Germinal center (tissue), 1 donor: Measurements from ENCODE around the gene RYR2.

Experiments used
- DNase-seq: peaks from one replicate; pipeline ENCODE4 v3.0.0; 2012; ENCODE audit warnings: mixed read lengths, low spot score

The RYR2 gene

DNA sequence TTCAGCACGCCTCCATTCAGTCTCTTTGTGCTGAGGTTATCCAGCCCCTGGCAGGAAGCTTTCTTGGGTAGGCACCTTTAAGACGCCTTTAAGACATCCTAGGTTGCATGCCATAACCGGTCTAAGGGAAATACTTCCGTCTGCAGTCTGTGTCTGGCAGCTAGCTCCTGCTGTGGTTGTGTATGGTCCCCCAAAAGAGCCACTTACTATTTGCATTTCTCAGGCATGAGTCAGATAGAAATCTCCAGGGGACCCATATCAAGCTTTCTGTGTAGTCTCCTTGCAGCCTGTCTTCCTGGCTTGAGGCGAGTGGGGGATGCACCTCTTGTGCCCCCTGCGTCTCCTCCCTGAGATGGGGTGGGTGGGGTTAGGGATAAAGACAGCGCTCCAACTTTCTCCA is 10.0 kb upstream of the RYR2 start:
- no peak for DNase-seq

DNA sequence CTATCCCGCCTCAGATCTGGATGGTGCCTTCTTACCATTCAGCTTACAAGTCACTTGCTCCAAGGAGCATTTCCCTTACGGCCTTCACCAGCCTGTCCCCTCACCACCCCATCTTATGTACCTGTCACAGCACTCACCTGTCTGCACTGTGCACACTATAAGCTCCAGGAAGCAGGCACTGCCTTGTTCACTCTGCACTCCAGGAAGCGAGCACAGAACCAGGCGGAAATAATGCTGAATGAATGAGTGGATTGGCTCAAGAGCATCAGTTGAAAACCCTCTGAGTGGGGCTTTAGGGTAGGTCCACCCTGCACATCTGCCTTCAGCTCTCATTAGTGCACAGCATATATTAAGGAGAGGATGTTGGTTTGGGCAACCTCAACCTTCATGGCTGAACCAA is 8.9 kb upstream of the RYR2 start:
- no peak for DNase-seq

DNA sequence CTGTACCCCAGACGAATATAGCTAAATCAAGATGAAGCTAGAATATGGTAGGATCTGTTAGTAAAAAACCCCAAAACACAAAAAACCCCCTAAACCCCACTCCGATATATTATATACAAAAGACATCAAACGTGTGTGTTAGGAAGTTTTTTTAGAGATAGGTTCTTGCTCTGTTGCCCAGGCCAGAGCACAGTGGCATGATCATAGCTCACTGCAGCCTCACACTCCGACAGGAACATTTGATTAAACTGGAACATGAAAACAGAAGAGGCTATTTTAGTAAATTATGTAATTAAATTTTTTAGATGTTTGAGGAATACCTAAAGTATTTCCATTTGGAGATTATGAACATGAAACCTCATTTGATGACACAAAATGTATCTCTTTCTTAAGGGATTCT is 8.2 kb upstream of the RYR2 start:
- DNase-seq: no peak

DNA sequence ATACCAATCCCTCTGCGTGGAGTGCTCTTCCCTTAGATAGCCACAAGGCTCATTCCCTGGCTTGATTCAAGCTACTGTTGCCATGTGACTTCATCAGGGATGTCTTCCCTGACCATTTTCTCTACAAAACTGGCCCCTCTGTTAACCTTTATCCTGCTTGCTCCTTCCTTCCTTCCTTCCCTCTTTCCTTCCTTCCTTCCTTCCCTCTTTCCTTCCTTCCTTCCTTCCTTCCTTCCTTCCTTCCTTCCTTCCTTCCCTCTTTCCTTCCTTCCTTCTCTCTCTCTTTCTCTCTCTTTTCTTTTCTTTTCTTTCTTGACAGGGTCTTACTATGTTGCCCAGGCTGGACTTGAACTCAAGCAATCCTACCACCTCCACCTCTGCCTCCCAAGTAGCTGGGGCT is 6.2 kb upstream of the RYR2 start:
- DNase-seq: no peak

DNA sequence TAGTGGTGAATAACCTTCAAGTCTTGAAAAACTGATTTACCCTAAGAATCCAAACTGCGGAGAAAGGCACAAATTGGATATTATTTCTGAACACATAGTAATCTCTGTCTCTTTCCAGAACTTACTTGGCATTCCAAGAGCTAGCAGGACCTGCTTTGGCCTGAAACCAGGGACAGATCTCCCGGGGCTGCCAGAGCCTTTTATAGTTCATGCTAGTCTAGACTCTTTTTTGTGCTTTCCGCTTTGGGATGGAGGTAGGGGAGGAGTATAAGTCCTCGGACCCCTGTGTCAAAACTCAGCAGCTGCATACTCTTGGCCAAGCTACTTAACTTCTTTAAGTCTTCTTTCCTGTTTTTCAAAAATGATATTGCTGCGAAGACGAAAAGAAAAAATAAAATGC is 3.8 kb upstream of the RYR2 start:
- DNase-seq: no peak

DNA sequence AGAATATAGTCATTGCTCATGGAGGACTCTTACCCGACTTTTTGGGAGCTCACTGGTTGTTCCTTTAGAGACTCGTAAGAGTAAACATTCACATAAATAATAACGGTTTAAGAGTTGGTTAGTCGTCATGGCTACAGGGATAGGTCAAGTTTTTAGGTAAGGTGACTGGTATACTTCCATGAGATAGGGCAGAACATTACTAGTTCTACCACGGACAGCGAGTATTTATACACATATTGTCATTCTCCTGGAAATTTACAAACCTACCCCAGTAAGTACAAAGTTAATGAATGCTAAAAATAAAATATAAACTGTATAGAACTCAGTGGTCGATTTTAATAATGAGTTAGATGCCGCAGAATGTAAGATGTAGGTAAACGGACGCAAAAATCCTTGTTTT is 1.2 kb upstream of the RYR2 start:
- DNase-seq: no peak

DNA sequence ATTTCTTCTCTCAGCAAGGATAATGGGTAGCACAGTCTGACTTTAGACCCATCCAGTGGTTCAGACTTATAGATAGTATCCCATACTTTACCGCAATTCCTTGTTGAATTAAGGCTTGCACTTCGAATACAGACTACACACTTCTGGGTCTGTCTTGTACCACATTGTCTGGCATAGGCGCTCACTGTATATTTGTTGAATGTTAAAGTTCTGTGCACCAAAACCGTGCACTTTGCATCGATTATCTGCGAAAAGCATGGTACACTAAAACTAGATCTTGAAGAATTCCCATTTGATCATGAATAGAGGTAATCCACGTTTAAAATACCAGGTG is 556 bp upstream of the RYR2 start:
- DNase-seq: no peak

DNA sequence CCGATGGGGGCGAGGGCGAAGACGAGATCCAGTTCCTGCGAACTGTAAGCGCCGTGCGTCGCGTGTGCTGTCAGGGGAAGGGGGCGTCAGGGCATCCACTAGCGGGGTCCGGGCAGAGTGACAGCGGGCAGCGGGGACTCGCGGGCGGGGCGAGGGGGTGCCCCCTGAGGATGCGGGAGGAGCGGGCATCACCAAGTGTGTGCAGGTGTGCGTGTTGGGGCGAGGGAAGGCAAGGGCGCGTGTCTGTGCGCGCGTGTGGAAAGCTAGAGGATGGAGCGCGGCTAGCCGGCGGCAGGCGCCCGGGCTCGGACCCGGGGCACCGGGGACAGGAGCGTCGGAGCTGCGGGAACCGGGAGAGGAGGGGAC is 525 bp downstream of the RYR2 start:
- no peak for DNase-seq

DNA sequence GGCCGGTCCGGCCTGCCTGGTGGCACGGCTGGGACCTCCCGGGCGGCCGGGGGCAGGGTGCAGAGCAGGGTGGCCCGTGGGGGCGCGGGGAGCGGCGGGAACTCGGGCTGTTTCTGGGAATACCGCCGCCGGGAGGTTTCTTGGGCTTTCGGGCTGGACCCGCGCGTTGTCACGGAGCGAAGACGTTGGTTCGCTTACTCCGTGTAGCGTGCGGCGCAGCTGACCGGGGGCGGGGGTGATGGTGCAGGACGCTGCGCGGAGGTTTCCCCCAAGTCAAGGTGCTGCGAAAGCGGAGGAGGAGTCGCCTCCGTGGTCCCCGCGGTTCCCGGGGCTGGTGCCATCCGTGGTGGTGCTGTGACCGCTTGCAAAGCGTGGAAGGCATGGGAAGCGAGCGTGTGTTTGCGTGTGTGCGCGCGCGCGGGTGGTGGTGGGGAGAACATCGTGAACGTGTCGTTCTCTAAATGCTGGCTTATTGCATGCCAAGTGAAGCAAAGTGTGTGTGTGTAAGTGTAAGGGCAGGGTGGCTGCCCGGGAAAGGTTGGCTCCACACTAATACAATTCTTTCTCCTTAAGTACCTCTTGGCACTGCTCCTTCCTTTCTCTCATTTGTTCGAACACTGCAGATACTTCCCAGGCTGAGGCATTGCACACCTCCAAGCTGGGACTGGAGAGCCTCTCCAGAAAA is 1.1 kb downstream of the RYR2 start:
- DNase-seq: no peak

DNA sequence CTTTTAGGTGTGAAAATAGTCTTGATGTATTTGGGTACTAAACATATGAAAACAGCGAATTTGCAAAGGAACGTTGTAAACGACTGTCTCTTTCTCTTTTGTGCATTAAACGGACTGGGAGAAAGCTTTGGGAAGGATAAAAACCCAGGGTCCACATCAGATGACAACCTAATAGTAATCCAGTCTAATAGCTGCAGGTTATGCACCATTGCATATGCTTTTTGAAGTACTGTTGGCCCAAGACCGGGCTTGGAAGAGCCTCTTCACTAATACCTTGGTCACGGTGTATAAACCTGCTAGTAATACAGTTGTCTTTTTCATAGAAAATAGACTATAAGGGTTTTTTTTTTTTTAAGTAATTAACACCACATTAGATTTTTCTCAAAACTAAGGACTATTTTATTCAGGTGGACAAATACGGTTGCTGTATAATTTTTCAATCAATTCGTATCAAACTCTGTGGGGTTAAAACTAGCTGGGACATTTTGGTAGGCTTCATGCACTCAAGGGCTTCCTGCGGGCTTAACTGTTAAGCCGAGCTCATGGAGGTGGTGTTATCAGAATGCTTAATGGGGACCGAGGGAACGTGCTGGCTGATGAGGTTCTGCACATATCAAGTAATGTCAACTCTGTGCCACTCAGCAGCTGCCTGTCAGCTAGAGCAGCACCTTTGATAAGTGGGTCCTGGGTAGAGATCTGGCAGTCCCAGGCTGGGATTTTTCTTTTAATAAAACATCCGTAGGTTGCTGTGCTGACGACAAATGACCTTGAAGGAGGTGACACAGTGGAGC is 2.1 kb downstream of the RYR2 start:
- DNase-seq: no peak

DNA sequence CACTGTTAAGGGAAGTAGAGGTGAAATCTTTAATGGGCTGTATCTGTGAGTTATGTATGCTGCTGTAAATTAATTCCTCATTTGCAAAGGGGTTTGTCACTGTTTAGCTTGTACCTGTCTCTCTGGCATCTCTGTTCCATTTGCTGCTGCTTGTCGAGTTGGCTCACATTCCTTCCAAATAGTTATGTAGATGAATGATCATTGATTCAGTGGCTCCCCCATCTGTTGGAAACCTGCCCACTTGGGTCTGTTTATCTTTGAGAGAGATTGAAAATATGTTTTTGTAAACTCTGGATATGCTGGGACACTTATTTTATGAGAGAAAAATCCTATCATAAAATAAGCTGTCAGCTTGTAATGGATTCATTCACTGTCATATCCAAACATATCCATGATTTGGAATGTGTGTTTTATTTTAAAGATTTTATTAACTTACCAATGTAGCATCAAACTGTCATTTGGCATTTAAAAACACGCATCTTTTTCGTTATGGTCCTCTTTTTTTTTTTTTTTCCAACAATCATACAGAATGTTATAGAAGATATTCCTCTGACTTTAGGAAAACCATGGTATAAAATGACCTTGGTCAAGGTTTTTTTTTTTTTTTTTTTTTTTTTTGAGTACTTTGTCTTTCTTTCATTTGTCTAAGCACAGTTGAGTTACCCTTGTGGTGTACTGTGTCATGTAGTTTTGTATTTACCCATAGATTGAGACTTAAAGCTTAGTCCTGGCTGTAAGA is 3.5 kb downstream of the RYR2 start:
- no peak for DNase-seq

DNA sequence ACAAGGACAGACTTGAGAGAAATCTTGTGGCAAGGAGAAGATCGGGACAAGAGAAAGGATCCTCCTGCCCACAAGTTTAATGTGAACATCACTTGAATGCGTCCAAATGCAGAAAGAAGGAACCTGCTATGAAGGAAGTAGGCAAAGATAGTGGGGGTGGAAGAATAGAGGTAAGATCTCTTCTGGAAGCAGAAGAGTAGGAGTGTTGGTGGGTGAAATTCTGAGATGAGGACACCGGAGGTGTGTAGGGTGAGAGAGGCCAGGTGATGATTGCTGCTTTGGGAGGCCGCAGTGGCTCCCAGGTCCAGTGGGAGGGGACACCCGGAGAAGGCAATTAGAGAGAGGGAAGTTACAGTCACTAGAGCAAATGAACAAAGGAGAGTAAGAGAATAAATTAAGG is 6.8 kb downstream of the RYR2 start:
- DNase-seq: no peak

DNA sequence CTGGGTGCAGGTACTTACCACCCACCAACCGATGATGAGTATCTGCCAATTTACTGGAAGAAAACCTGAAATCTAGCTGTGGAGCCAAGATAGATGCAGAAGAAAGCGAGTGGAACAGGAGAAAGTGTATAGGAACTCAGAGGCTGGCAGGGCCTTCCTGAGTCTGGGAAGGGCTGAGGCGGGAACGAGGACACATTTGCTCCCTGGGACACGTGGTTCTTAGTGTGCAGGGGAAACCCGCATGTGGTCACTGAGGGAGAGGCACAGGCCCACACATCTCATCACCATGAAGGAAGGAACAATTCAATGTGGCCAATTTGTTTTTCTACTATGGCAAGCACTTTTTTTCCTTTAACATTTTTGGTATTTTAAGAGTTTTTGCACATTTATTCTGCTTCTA is 8.2 kb downstream of the RYR2 start:
- no peak for DNase-seq

DNA sequence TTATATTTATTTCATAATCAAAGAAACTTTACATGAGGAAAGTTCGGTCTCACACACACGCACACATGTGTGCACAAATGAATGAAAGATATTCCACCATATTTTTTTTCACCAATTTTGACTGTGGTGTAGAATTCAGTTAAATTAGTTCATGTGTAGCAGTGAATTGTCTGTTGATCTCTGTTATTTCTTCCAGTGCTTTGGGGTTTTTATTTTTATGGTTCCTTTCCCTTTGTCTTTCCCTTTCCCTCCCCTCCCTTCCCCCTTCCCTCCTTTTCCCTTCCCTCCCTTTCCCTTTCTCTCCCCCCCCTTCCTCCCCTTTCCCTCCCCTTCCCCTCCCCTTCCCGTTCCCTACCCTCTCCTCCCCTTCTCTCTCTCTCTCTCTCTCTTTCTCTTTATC is 8.9 kb downstream of the RYR2 start:
- DNase-seq: no peak

DNA sequence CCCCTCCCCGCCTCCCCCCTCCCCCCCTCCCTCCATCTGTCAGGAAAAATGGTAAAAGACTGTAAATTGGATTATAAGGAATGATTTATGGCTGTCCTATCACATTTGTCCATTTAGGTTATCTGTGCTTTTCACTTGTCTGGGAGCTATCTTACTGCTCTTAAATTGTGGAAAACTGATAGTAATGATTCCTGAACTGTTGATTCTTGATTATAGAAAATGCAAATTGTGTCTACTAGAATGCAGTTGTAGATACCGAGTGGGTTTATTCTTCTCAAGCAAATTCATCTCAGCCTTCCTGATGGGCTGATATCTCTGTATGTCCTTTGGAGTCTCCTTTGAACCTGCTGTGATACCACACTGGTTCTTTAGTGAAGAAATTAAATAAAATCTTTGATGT is 12.3 kb downstream of the RYR2 start:
- no peak for DNase-seq

DNA sequence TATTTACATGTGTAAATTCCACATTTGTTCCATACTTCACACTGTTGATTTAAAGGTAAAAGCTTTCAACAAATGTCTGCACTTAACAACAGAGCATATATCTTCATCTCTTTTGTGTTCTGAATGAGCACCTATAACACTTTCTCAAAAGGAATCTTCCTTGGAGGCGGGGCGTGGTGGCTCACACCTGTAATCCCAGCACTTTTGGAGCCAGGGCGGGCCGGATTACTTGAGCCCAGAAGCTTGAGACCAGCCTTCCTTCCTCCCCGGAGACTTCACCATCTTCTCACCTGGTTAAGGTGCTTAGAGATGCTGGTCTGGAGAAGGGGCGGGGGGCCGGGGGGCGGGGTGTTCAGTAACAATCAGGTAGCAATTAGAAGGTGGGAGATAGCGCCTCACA is 16.5 kb downstream of the RYR2 start:
- no peak for DNase-seq

DNA sequence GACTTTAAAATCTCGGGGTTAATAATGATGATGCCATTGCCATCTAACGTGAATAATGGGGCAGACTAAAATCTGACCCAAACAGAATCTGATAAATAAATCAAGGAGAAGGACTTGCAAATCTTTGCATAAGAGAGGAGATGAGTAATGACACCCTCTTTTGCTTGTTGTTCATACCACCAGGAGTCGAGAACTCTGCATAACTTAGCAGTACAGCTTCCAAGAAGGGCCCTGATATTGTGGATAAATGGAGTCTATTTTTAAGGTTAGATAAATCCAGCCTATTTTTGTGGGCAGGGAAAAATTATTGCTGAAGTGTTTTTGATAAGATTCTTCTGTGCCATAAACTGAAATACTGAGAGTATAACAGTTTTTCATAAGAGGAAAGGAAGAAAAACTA is 17.3 kb downstream of the RYR2 start:
- no peak for DNase-seq

DNA sequence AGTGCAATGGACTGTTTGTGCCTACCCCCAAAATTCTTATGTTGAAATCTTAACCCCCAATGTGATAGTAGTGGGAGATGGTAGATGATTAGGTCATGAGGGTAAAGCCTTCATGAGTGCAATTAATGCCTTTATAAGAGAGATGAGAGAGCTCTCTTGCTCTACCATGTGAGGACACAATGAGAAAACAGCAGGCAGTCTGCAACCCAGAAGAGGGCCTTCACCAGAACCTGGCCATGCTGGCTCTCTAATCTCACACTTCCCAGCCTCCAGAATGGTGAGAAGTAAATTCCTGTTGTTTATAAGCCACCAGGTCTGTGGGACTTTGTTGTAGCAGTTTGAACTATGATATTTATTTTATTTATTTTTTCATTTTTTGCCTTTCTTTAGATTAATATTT is 21.0 kb downstream of the RYR2 start:
- DNase-seq: no peak

DNA sequence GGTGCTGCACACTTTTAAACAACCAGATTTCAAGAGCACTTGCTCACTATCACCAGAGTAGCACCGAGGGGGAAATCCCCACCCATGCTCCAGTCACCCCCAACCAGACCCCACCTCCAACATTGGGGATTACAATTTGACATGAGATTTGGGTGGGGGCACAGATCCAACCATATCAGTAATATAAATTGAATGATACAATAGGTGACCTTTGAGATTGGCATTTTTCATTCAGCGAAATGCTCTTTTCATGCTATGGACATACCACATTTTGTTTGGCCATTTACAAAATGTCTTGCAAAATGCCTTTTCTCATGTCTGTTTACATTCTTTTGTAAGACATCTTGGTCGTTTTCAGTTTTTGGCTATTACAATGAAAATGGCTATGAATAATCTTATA is 23.9 kb downstream of the RYR2 start:
- no peak for DNase-seq

DNA sequence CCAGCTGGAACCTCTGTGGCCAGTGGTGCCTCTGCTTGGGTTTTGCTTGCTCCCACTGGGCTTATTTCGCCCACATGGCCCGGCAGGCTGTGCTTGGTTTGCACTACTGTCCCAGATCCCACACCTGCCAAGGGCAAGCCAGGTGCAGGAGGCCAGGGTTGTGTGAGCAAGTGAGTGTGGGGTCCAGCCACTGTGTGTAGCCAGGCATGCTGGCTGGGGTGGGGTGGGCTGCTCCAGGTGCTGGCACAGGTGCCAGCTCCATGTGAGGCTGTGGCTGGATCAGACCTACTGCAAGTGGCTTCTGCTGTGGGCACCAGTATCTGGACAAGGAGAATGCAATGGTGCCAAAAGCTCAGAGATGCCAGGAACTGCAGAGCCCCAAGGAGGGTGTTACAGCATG is 28.5 kb downstream of the RYR2 start:
- no peak for DNase-seq

DNA sequence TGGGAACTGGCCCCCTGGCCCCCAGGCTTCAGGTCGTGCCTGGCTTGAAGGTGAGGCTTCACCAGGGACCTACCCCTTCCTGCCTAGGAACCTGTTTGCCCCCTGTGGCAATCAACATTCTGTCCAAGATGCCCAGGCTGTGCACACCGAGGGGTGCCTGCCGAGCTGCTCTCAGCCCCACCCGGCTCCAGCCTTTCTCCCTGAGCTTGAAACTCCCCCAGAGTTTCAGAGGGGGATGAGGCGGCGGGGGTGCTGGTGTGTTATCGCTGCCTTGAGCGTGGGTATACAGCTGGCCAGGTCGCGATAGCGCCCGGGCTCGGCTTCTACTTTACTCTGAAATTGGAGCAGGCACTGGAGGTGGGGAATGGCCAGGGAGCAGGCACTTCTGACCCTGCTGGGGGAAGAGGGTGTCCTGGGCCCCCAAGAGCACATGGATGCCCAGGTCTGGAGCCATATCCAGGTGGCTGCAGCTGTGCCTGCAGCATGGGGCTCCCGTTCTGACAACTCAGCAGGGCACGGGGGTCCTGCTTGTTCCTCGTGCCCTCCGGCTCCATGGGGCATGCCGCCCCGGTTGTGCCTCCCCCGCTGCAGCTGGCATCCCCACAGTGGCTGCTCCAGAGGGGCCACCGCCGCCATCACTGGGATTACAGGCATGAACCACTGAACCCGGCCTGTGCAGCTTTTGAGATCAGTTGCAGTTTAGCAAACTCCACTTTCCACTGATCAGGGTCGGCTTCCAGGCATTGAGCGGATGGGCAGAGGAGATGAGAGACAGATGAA is 29.8 kb downstream of the RYR2 start:
- no peak for DNase-seq

DNA sequence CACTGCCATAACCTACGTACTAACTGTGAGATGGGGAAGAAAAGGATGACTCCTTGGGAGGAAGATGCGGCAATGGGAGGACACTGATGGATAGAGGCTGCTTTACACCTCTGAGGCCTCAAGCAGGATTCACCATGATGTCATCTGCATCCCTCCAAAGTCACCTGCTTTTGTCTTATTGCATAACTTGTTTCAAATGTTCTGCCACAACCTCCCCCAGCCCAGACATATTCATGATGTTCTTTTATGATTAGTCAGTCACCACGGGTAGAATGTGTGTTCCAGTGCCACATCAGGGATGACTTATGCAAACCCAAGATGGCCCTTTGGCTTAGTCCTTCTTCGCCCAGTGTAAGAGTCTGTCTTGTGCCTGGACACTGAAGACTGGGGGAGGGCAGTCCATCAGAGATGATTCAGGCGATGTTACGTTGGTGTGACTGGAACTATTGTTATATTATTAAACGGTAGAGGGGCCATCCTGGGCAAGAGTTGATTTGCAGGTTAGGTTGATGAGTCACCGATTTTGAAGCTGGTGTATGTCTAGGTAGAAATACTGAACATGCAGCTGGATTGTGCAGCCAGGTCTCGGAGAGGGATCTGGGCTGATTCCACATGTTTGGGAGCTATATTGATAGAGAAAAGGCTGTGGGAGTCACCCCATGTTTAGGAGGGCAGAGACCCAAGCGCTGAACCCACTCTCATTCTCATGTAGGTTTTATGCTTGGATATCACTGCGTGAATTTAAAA is 32.6 kb downstream of the RYR2 start:
- DNase-seq: no peak
